Thymus (tissue), 11 donors: ENCODE measurements around the gene MTR. TPM values are rescaled to one million over a fixed set of nuclear protein-coding genes. Genes with fewer than 3 reads are reported as not detected.

Source experiments
- DNase-seq, 9 donors: peaks; one replicate each; pipeline ENCODE4 v3.0.0-alpha.2; 2013; ENCODE audit warnings: low spot score in 9 of 9, low read depth in 6 of 9, missing footprints in 1 of 9
- H3K27ac ChIP-seq, 2 donors: one replicate each; pipeline ENCODE4 v1.5.1; 2013; ENCODE audit warnings: control low read depth in 1 of 2, low read depth in 1 of 2, low read length in 1 of 2, mild to moderate bottlenecking in 1 of 2, moderate library complexity in 1 of 2
- H3K27me3 ChIP-seq, 2 donors: one replicate each; pipeline ENCODE4 v1.5.1; 2013; ENCODE audit warnings: low read length in 1 of 2; ENCODE audit not compliant: control insufficient read depth in 2 of 2, insufficient read depth in 1 of 2
- H3K36me3 ChIP-seq, 2 donors: one replicate each; pipeline ENCODE4 v1.5.1; 2013; ENCODE audit warnings: low read length in 1 of 2, mild to moderate bottlenecking in 1 of 2, moderate library complexity in 1 of 2; ENCODE audit not compliant: control insufficient read depth in 2 of 2, insufficient read depth in 2 of 2
- H3K4me1 ChIP-seq, 2 donors: one replicate each; pipeline ENCODE4 v1.5.1; 2013; ENCODE audit warnings: low read length in 2 of 2; ENCODE audit not compliant: control insufficient read depth in 2 of 2, insufficient read depth in 2 of 2
- H3K4me3 ChIP-seq, 2 donors: one replicate each; pipeline ENCODE4 v1.5.1; 2013; ENCODE audit warnings: low read length in 2 of 2, control low read depth in 1 of 2, mild to moderate bottlenecking in 1 of 2
- H3K9me3 ChIP-seq, 2 donors: one replicate each; pipeline ENCODE4 v1.5.1; 2013; ENCODE audit warnings: low read length in 1 of 2, mild to moderate bottlenecking in 1 of 2; ENCODE audit not compliant: control insufficient read depth in 2 of 2, insufficient read depth in 1 of 2
- WGBS: extraction: QIAGEN DNeasy Blood & Tissue Kit; methylation state at CpG from one replicate; pipeline ENCODE4 v1.1.7; 2013; 5-methylcytosine and 5-hydroxymethylcytosine counted together
- polyA plus RNA-seq: library from polyadenylated mRNA; stranded (reverse); fragments of 200-250 nt; gene quantifications from one replicate; pipeline ENCODE4 v1.2.3, GENCODE V29; 2013
- total RNA-seq: library from RNA; stranded (reverse); fragments of 120-200 nt; gene quantifications from one replicate; pipeline ENCODE4 v1.2.4, GENCODE V29; 2013
- donor health status: healthy.

MTR gene
- total and polyA plus RNA-seq, 2 donors, result 12.5 to 25.0 TPM

DNA sequence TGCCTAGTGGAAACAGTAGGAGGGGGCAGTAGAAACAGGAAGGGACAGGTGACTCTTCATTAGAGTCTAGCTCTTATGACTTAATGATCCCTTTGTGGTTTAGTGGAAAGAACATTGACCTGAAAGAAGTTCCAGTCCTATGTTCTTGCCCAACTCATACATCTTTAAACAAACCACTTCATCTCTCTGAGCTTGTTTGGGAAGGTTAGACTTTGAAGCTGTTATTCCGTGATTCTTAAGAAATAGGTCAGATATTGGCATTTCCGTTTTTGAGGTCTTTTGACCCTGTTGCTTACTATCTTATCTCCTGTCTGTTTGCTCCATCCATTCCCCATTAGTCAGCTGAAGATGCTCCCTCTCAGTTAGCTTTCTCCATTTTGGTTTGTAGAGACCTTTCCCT lies 38.5 kb downstream of the MTR start:
- over 99% methylated on average over 2 of the region's 2 CpGs for WGBS

DNA sequence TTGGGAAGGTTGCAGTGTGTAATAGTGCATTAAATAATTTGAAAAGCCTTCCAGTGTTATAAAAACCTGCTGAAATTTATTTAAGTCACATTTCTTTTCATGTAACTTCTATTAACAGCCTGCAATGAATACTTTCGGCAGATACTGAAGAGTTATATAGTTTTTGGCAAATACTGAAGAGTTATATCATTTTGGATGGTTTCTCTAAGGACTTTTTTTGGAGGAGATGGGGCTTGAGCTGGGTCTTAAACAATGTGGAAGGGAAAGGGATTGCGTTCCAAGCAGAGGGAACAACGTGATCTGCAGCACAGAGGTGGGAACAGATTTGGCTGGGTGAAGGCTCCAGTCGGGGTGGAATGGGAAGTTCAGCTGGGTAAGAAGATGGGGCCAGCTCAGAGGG lies 39.8 kb downstream of the MTR start:
- no peaks in the 10 kb centered on the region for H3K4me1 ChIP-seq
- H3K4me3 ChIP-seq, result no peak overlapping the region
- H3K27ac ChIP-seq, result no peak overlapping the region
- over 99% methylated on average over 4 of the region's 4 CpGs for WGBS
- DNase-seq, result no peak
- H3K9me3 ChIP-seq, result no peaks in the 10 kb centered on the region
- H3K27me3 ChIP-seq, result no peaks in the 10 kb centered on the region
- peaks cover 51 to 76% of the 10 kb centered on the region in 2 donors for H3K36me3 ChIP-seq

More for the DNA sequence above, 38.5 kb downstream of the MTR start:
- Histone ChIP-seq H3K36me3 (peaks cover 54 to 80% of the 10 kb centered on the region in 2 donors), H3K4me3 (no peak overlapping the region), H3K9me3 (no peaks in the 10 kb centered on the region), H3K27me3 (no peaks in the 10 kb centered on the region), H3K27ac (no peak overlapping the region), H3K4me1 (no peaks in the 10 kb centered on the region)
- no peak for DNase-seq

DNA sequence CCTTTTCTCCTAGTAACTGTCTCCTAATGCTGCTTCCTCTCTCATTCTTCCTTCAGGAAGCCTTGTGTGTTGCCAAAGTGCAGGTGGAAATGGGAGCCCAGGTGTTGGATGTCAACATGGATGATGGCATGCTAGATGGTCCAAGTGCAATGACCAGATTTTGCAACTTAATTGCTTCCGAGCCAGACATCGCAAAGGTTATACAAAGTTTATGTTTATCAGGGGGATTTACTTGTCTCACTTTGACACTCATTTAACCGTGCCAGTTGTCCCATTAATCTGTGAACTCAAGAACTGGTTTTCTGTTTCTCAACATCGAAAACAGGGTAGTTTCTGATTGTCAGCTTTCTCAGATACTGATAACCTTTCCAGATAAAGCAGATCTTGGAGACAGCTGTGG lies 40.4 kb downstream of the MTR start:
- Histone ChIP-seq H3K27me3 (no peaks in the 10 kb centered on the region), H3K4me1 (no peaks in the 10 kb centered on the region), H3K9me3 (no peaks in the 10 kb centered on the region), H3K27ac (no peak overlapping the region), H3K4me3 (no peak overlapping the region), H3K36me3 (peaks cover 50 to 75% of the 10 kb centered on the region in 2 donors)
- DNase-seq, result no peak
- 95% methylated on average over 4 of the region's 4 CpGs for WGBS

DNA sequence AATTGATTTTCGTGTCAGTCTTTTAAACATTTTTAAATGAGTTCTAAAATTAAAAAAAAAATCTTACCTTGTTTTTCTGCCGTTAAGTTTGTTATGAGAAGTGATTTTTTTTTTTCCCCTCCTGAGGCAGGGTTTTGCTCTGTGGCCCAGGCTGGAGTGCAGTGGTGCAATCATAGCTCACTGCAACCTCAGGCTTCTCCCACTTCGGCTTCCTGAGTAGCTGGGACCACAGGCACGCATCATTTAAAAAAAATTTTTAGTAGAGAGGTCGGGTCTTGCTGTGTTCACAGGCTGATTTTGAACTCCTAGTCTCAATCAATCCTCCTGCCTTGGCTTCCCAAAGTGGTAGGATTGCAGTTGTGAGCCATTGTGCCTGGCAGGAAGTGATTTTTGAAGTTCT lies 41.1 kb downstream of the MTR start:
- Histone ChIP-seq H3K4me1 (no peaks in the 10 kb centered on the region), H3K4me3 (no peak overlapping the region), H3K27me3 (no peaks in the 10 kb centered on the region), H3K36me3 (peaks cover 46 to 73% of the 10 kb centered on the region in 2 donors), H3K9me3 (no peaks in the 10 kb centered on the region), H3K27ac (peak overlapping the region in 1 of 2 donors; percentile 31)
- WGBS, result 76% methylated on average over 5 of the region's 5 CpGs
- no peak for DNase-seq

DNA sequence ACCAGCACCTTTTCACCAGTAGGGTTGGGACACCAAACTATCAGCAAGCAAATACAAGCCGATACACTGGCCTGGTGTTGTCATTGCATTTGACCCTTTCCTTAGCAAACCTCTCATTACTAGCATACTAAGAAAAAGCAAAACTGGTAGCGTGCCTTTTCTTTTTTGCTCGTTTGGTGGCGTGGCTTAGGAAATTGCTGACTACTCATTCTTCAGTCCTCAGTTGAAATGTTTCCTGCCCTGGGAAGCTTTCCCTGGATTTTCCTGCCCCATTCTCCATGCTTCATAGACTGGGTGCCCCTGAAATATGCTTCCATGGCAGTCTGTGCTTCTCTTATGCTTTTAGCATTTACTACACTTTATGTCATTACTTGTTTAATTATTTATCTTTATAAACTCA lies 42.0 kb downstream of the MTR start:
- Histone ChIP-seq H3K36me3 (peaks cover 37 to 67% of the 10 kb centered on the region in 2 donors), H3K27me3 (no peaks in the 10 kb centered on the region)
- 98% methylated on average over 4 of the region's 4 CpGs for WGBS

DNA sequence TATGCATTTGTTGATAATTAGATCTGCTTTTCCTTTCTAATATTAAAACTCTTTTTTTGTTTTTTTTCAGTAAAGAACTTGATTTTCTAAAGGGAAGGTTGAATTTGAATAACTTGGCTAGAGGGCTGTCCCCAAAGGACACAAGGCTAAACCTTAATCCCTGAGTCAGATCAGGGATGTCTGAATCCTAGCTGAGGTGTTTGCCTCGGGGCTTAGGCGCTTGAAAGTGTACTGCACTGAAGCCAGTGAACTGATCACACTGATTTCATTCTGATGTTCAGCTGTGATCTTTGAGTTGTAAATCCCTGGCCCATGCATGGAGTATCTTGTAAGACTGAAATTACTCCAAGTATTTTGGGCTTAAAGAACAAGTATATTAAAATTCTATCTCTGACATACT lies 42.8 kb downstream of the MTR start:
- WGBS, result 98% methylated on average over 2 of the region's 2 CpGs
- Histone ChIP-seq H3K27ac (no peak overlapping the region), H3K27me3 (no peaks in the 10 kb centered on the region), H3K4me3 (no peak overlapping the region), H3K9me3 (no peaks in the 10 kb centered on the region), H3K36me3 (peaks cover 34 to 61% of the 10 kb centered on the region in 2 donors), H3K4me1 (no peaks in the 10 kb centered on the region)
- DNase-seq, result no peak

More for the DNA sequence above, 42.0 kb downstream of the MTR start:
- H3K27ac ChIP-seq, result no peak overlapping the region
- no peak overlapping the region for H3K4me3 ChIP-seq
- H3K4me1 ChIP-seq, result no peaks in the 10 kb centered on the region
- DNase-seq, result no peak
- no peaks in the 10 kb centered on the region for H3K9me3 ChIP-seq

DNA sequence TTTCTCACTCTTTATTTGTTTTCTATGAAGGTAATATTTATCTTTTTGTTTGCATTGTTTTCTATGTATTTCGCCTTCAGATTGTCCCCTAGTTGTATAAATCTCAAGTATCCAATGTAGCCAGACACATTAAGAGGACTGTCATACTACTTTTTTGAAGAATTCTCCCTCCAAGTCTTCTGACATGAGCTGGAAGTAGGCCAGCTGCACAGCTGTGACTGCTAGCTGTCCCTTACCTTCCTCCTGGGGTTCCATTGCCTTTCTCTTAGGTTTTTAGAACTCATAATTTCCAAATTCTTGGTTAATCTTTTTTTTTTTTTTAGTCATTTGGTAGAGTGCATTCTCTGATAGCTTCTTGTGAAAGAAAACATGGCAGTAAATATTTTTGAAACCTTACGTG lies 46.2 kb downstream of the MTR start:
- WGBS, result 100% methylated on average over 2 of the region's 2 CpGs

DNA sequence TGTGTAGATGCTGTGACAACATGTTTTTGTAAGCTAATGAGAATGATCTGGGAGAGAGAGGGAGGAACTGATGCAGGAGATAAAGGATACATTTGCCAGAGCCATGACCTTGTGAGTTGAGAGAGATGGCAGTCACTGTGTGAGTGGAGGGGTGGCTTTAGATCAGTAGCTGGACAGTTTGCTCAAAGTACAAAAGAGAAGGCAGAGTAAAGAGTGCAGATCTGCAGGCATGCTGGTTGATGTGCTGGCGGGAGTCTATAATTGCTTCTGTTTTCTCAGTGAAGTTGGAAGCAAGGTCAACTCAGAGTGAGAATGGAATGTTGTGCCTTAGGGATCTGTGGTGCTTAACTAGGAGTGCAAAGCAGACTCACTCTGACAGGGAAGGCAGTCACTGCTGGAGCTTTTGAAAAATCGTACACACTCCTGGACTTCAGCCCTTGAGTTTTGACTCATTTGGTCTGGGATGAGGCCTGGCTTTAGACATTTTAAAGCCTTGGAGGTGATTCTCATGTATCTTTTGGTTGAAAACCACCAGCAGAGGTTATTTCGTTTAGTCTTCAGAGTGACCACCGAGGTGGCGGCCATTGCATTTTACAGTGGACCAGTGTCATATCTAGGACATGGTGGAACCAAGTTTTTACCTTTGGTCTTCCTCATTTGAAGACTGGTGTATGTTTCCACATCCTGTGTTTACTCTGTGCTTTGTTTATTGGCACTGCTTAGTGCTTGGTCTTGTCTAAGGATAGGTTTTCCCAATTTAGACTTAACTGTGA lies 49.6 kb downstream of the MTR start:
- no peaks in the 10 kb centered on the region for H3K9me3 ChIP-seq
- H3K27me3 ChIP-seq, result no peaks in the 10 kb centered on the region
- 98% methylated on average over 5 of the region's 5 CpGs for WGBS
- DNase-seq, result no peak
- peaks cover 8 to 19% of the 10 kb centered on the region in 2 donors for H3K4me1 ChIP-seq
- no peak overlapping the region for H3K4me3 ChIP-seq
- peaks cover 4 to 48% of the 10 kb centered on the region in 2 donors for H3K36me3 ChIP-seq
- no peak overlapping the region for H3K27ac ChIP-seq

More for the DNA sequence above, 46.2 kb downstream of the MTR start:
- no peaks in the 10 kb centered on the region for H3K4me1 ChIP-seq
- no peaks in the 10 kb centered on the region for H3K9me3 ChIP-seq
- no peak overlapping the region for H3K4me3 ChIP-seq
- DNase-seq, result no peak
- no peaks in the 10 kb centered on the region for H3K27me3 ChIP-seq
- H3K36me3 ChIP-seq, result peaks cover 23 to 58% of the 10 kb centered on the region in 2 donors
- no peak overlapping the region for H3K27ac ChIP-seq

DNA sequence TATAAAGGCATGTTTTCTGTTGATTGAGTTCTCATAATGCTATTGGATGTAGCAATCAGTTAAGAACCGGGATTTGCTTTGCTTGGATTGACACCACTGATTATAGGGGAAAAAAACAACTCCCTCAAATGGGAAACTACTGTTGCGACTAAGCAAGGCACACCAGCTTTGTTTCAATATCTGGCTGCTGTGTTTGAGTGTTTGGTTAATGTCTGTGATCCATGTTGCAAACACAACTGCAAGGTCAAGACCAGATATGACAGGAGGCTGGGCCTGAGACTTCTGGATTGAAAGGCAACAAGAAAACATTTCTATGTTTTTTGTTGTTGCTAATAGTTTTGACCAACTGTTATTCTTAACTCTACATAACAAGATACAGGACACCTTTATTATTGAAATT lies 50.7 kb downstream of the MTR start:
- H3K9me3 ChIP-seq, result no peaks in the 10 kb centered on the region
- no peak overlapping the region for H3K27ac ChIP-seq
- H3K36me3 ChIP-seq, result peaks cover 4 to 47% of the 10 kb centered on the region in 2 donors
- peaks cover 8 to 19% of the 10 kb centered on the region in 2 donors for H3K4me1 ChIP-seq
- H3K4me3 ChIP-seq, result no peak overlapping the region
- 97% methylated on average over 2 of the region's 2 CpGs for WGBS
- H3K27me3 ChIP-seq, result no peaks in the 10 kb centered on the region
- no peak for DNase-seq
